ENCODE data around the gene SLC45A1.

SLC45A1 gene

GRCh38 chr1:8329858-8330257 lies 11.9 kb downstream of the SLC45A1 start:
- Histone ChIP-seq H3K4me3 (no peak overlapping the region), H3K27ac (no peak overlapping the region)
- DNase-seq (ENCODE audit: low spot score) = no peak
- TF ChIP-seq, protein P1, sequence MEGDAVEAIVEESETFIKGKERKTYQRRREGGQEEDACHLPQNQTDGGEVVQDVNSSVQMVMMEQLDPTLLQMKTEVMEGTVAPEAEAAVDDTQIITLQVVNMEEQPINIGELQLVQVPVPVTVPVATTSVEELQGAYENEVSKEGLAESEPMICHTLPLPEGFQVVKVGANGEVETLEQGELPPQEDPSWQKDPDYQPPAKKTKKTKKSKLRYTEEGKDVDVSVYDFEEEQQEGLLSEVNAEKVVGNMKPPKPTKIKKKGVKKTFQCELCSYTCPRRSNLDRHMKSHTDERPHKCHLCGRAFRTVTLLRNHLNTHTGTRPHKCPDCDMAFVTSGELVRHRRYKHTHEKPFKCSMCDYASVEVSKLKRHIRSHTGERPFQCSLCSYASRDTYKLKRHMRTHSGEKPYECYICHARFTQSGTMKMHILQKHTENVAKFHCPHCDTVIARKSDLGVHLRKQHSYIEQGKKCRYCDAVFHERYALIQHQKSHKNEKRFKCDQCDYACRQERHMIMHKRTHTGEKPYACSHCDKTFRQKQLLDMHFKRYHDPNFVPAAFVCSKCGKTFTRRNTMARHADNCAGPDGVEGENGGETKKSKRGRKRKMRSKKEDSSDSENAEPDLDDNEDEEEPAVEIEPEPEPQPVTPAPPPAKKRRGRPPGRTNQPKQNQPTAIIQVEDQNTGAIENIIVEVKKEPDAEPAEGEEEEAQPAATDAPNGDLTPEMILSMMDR (IDR thresholded peaks at IDR 0.05) = no peak

DNA sequence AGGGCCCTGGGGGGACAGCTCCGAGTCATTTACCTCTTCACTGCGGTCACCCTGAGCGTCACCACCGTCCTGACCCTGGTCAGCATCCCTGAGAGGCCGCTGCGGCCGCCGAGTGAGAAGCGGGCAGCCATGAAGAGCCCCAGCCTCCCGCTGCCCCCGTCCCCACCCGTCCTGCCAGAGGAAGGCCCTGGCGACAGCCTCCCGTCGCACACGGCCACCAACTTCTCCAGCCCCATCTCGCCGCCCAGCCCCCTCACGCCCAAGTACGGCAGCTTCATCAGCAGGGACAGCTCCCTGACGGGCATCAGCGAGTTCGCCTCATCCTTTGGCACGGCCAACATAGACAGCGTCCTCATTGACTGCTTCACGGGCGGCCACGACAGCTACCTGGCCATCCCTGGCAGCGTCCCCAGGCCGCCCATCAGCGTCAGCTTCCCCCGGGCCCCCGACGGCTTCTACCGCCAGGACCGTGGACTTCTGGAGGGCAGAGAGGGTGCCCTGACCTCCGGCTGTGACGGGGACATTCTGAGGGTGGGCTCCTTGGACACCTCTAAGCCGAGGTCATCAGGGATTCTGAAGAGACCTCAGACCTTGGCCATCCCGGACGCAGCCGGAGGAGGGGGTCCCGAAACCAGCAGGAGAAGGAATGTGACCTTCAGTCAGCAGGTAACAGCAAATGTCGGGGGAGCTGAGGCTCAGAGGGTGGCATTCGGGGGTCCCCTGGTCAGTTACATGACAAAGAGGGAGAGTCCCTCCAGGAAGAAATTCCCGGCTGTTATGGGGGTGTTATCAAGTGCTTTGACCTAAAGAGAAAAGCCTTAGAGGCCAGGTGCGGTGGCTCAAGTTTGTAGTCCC lies 12.6 kb downstream of the SLC45A1 start:
- TF ChIP-seq, protein P1 (IDR thresholded peaks at IDR 0.05) = no peak
- DNase-seq (ENCODE audit: low spot score) = no peak

DNA sequence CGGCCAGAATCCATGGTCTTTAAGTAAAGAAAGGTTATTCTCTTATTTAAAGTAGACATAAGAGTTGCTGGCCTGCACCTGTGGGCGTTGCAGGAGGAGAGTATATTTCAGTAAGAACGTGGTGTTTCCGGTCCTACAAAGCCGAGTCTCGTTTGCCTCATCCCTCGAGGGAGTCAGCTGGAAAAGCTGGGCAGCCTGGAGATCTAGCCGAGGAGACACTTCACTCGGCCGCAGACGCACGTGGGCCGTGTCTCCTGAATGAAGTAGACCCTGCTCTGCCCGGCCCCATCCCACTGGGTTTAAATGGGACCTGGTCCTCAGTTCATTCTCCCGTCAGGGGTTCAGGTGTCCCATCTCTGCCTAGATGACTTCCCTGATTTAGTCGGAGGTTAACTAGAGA lies 14.9 kb downstream of the SLC45A1 start:
- Histone ChIP-seq H3K27ac (no peak overlapping the region), H3K4me3 (no peak overlapping the region)
- no peak for DNase-seq (ENCODE audit: low spot score)
- TF ChIP-seq, protein P1 (IDR thresholded peaks at IDR 0.05) = no peak

More for the DNA sequence above, 12.6 kb downstream of the SLC45A1 start:
- Histone ChIP-seq H3K4me3 (no peak overlapping the region), H3K27ac (no peak overlapping the region)

DNA sequence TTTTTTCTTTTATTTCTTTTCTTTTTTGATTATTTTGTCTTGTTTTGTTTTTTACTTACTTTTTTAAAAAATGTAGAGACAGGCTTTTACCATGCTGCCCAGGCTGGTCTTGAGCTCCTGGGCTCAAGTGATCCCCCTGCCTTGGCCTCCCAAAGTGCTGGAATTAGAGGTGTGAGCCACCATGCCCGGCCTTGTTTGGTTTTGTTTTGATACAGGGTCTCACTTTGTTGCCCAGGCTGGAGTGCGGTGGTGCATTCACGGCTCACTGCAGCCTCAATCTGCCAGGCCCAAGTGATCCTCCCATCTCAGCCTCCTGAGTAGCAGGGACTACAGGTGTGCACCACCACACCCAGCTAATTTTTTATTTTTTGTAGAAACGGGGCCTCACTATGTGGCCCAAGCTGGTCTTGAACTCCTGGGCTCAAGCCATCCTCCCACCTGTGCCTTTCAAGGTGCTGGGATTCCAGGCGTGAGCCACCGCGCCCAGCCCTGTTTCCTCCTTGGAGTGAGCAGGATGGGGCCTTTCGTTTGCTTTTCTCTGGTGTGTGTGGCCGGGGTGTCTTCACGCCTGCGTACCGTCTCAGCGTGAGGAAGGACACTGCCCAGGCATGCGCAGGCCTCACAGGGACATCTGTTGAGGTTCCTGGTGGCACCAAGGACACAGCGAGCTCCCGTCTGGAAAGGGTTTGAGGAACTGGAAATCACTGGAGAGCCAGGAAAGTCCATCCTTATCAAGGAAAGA lies 15.5 kb downstream of the SLC45A1 start:
- Histone ChIP-seq H3K4me3 (no peak overlapping the region), H3K27ac (no peak overlapping the region)
- DNase-seq (ENCODE audit: low spot score) = no peak
- TF ChIP-seq, protein P1 (IDR thresholded peaks at IDR 0.05) = no peak

DNA sequence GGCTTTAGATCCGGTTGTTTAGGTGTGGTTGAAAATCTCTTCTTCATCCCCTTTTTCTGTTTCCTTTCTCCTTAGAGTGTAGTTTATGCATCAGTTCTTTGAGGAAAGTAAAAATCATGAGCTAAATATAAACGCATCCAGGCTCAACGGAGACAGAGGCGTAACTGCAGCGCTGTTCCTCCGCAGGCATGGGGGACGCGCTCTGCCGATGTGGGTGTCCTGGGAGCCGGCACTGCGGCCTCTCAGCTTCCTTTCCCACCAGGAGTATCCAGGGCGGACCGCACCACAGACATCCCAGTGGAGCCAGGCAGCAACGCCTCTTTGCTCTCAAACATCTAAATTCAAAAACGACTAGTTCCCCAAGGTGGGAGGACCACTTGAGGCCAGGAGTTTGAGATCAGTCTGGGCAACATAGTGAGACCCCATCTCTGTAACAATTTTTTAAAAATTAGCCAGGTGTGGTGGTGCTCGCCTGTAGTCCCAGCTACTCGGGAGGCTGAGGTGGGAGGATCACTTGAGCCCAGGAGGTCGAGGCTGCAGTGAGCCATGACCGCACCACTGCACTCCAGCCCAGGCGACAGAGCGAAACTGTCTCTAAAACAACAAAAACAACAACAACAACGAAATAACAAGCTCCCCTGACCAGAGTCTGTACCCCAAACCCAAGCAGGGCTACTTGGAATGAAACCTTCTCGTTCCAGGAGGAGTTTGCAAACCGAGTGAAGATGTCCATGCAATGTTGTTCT lies 16.4 kb downstream of the SLC45A1 start:
- H3K27ac ChIP-seq = no peak overlapping the region
- TF ChIP-seq, protein P1 (IDR thresholded peaks at IDR 0.05) = no peak

DNA sequence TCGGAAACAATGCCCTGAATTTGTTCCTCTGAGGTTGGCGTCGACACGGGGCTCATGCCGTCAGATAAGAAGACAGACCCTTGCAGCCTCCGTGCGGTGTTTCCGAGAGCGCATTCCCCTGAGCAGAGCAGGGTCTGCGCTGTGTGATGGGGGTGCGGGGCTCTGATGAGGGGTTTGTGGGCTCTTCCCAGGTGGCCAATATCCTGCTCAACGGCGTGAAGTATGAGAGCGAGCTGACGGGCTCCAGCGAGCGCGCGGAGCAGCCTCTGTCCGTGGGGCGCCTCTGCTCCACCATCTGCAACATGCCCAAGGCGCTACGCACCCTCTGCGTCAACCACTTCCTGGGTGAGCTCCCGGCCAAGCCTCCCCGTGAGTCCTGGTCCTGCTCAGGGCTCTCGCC lies 17.3 kb downstream of the SLC45A1 start:
- DNase-seq (ENCODE audit: low spot score) = no peak
- no peak overlapping the region for H3K4me3 ChIP-seq
- TF ChIP-seq, protein P1 (IDR thresholded peaks at IDR 0.05) = no peak

More for the DNA sequence above, 16.4 kb downstream of the SLC45A1 start:
- no peak for DNase-seq (ENCODE audit: low spot score)
- H3K4me3 ChIP-seq = no peak overlapping the region

More for the DNA sequence above, 17.3 kb downstream of the SLC45A1 start:
- H3K27ac ChIP-seq = no peak overlapping the region
